SK-N-MC (cell line): Measurements from ENCODE around the gene CENPL.

Source experiments
- DNase-seq: peaks from one replicate; pipeline ENCODE4 v3.0.0-alpha.2; 2011; ENCODE audit warnings: low read depth, low spot score
- H3K27ac ChIP-seq: fragments of 200-600 bp; sonication (generic); 2 replicates; pipeline ENCODE4 v1.5.1; 2016; ENCODE audit warnings: mixed run types
- H3K36me3 ChIP-seq: fragments of 200-600 bp; sonication (generic); 2 replicates; pipeline ENCODE4 v1.6.1; 2017; ENCODE audit warnings: antibody characterized with exemption, low read length, mixed read lengths; ENCODE audit not compliant: insufficient read depth
- H3K4me3 ChIP-seq: fragments of 200-600 bp; sonication (generic); 2 replicates; pipeline ENCODE4 v1.5.1; 2016
- H3K9ac ChIP-seq: fragments of 200-600 bp; sonication (generic); 2 replicates; pipeline ENCODE4 v1.8.0; 2017; ENCODE audit warnings: mixed run types, mixed read lengths; ENCODE audit not compliant: insufficient read length
- H3K9me3 ChIP-seq: fragments of 200-600 bp; sonication (generic); 2 replicates; pipeline ENCODE4 v1.6.1; 2017; ENCODE audit warnings: low read depth, mild to moderate bottlenecking, antibody characterized with exemption, low read length, moderate library complexity, mixed read lengths
- EZH2 ChIP-seq: fragments of 200-600 bp; sonication (generic); IDR thresholded peaks from one replicate; pipeline ENCODE4 v1.6.1; 2017; ENCODE audit warnings: antibody characterized with exemption
- FOXP2 ChIP-seq: optimal IDR thresholded peaks from 2 replicates; pipeline ENCODE3; 2011; ENCODE audit warnings: mild to moderate bottlenecking, moderate library complexity; ENCODE audit not compliant: insufficient read depth; ENCODE audit errors: extremely low read length, control extremely low read depth
- POLR2AphosphoS5 ChIP-seq: IDR thresholded peaks from 2 replicates; pipeline ENCODE4 v1.6.1; 2012; ENCODE audit warnings: mild to moderate bottlenecking, low read depth, low read length, borderline replicate concordance

CENPL gene

GRCh38 chr1:173757666-173758065, 67.0 kb downstream of the CENPL start:
- Histone ChIP-seq H3K27ac (no peak overlapping the region), H3K36me3 (peaks cover 42% of the 10 kb centered on the region), H3K9me3 (no peaks in the 10 kb centered on the region), H3K9ac (no peak overlapping the region), H3K4me3 (no peak overlapping the region)
- DNase-seq, result no peak
- no peak for TF ChIP-seq FOXP2
- no peak for TF ChIP-seq POLR2AphosphoS5
- TF ChIP-seq EZH2, result no peak

- Histone ChIP-seq H3K4me3 (no peak overlapping the region), H3K9me3 (no peaks in the 10 kb centered on the region), H3K27ac (no peak overlapping the region), H3K36me3 (peaks cover 39% of the 10 kb centered on the region), H3K9ac (no peak overlapping the region)
- no peak for TF ChIP-seq FOXP2
- TF ChIP-seq POLR2AphosphoS5, result no peak
- no peak for TF ChIP-seq EZH2
- DNase-seq, result no peak
Measured at GRCh38 chr1:173753830-173754229, 70.9 kb downstream of the CENPL start.
